KMS-11 (cell line): ENCODE measurements around the gene MYO1E.

Source experiments
- H2AFZ ChIP-seq: fragments of 200-600 bp; sonication (generic); 2 replicates; pipeline ENCODE4 v1.6.1; 2016; ENCODE audit warnings: antibody characterized with exemption, mixed run types, low read depth
- H3K27ac ChIP-seq: fragments of 200-600 bp; sonication (generic); 2 replicates; pipeline ENCODE4 v1.6.1; 2016; ENCODE audit warnings: mild to moderate bottlenecking, mixed run types
- H3K27me3 ChIP-seq: fragments of 200-600 bp; sonication (generic); 2 replicates; pipeline ENCODE4 v1.6.1; 2017; ENCODE audit warnings: mild to moderate bottlenecking, low read depth, mixed run types, moderate library complexity; ENCODE audit not compliant: insufficient read depth
- H3K36me3 ChIP-seq: fragments of 200-600 bp; sonication (generic); 2 replicates; pipeline ENCODE4 v1.6.1; 2017; ENCODE audit warnings: mild to moderate bottlenecking, mixed run types; ENCODE audit not compliant: insufficient read depth
- H3K4me1 ChIP-seq: fragments of 200-600 bp; sonication (generic); 2 replicates; pipeline ENCODE4 v1.6.1; 2016; ENCODE audit warnings: mild to moderate bottlenecking, low read depth, mixed run types; ENCODE audit not compliant: poor library complexity, severe bottlenecking
- H3K4me2 ChIP-seq: fragments of 200-600 bp; sonication (generic); 2 replicates; pipeline ENCODE4 v1.7.0; 2016; ENCODE audit warnings: mild to moderate bottlenecking, mixed run types
- H3K4me3 ChIP-seq: fragments of 200-600 bp; sonication (generic); IDR thresholded peaks from 2 replicates; pipeline ENCODE4 v1.6.1; 2017; ENCODE audit warnings: low read depth, low read length, mixed read lengths; ENCODE audit not compliant: insufficient read depth
- H3K79me2 ChIP-seq: fragments of 200-600 bp; sonication (generic); 2 replicates; pipeline ENCODE4 v1.6.1; 2016; ENCODE audit warnings: low read depth, mixed run types; ENCODE audit not compliant: insufficient read depth
- H3K9ac ChIP-seq: fragments of 200-600 bp; sonication (generic); 2 replicates; pipeline ENCODE4 v1.6.1; 2016; ENCODE audit warnings: mild to moderate bottlenecking, mixed run types
- H4K20me1 ChIP-seq: fragments of 200-600 bp; sonication (generic); 2 replicates; pipeline ENCODE4 v1.6.1; 2016; ENCODE audit warnings: mild to moderate bottlenecking, mixed run types; ENCODE audit not compliant: insufficient read depth
- CTCF ChIP-seq: fragments of 200-600 bp; sonication (generic); conservative IDR thresholded peaks from 2 replicates; pipeline ENCODE4 v1.6.1; 2017; ENCODE audit warnings: low read depth, mild to moderate bottlenecking, antibody characterized with exemption, low read length, moderate library complexity, mixed read lengths

The MYO1E gene

GRCh38 chr15:59298225-59298853 lies 74.3 kb downstream of the MYO1E start:
- no peak for TF ChIP-seq CTCF
- H3K4me3 ChIP-seq = no peak overlapping the region
- peaks cover 4% of the 10 kb centered on the region for H3K4me1 ChIP-seq
- no peak overlapping the region for H3K4me2 ChIP-seq
- no peaks in the 10 kb centered on the region for H4K20me1 ChIP-seq
- H3K27ac ChIP-seq = no peak overlapping the region
- no peaks in the 10 kb centered on the region for H3K27me3 ChIP-seq
- no peaks in the 10 kb centered on the region for H3K79me2 ChIP-seq
- H3K9ac ChIP-seq = no peak overlapping the region
- no peak overlapping the region for H2AFZ ChIP-seq
- no peaks in the 10 kb centered on the region for H3K36me3 ChIP-seq

- Histone ChIP-seq H4K20me1 (no peaks in the 10 kb centered on the region), H3K4me2 (no peak overlapping the region), H3K79me2 (no peaks in the 10 kb centered on the region), H3K27ac (no peak overlapping the region), H3K36me3 (no peaks in the 10 kb centered on the region), H3K9ac (no peak overlapping the region), H3K4me1 (peaks cover 4% of the 10 kb centered on the region), H3K4me3 (no peak overlapping the region), H2AFZ (no peak overlapping the region), H3K27me3 (no peaks in the 10 kb centered on the region)
- TF ChIP-seq CTCF = no peak
Measured at GRCh38 chr15:59296181-59296617, 76.5 kb downstream of the MYO1E start.

GRCh38 chr15:59295261-59296001 lies 77.2 kb downstream of the MYO1E start:
- TF ChIP-seq CTCF = no peak
- Histone ChIP-seq H3K9ac (no peak overlapping the region), H4K20me1 (no peaks in the 10 kb centered on the region), H3K27me3 (no peaks in the 10 kb centered on the region), H2AFZ (no peak overlapping the region), H3K4me3 (no peak overlapping the region), H3K79me2 (no peaks in the 10 kb centered on the region), H3K36me3 (no peaks in the 10 kb centered on the region), H3K4me2 (no peak overlapping the region), H3K27ac (no peak overlapping the region), H3K4me1 (peaks cover 4% of the 10 kb centered on the region)

- no peak overlapping the region for H3K9ac ChIP-seq
- no peaks in the 10 kb centered on the region for H3K79me2 ChIP-seq
- no peak for TF ChIP-seq CTCF
- H2AFZ ChIP-seq = no peak overlapping the region
- no peak overlapping the region for H3K4me2 ChIP-seq
- no peaks in the 10 kb centered on the region for H3K27me3 ChIP-seq
- H3K27ac ChIP-seq = no peak overlapping the region
- no peaks in the 10 kb centered on the region for H3K4me1 ChIP-seq
- no peak overlapping the region for H3K4me3 ChIP-seq
- H4K20me1 ChIP-seq = no peaks in the 10 kb centered on the region
- H3K36me3 ChIP-seq = no peaks in the 10 kb centered on the region
Measured at GRCh38 chr15:59294574-59295260, 78.0 kb downstream of the MYO1E start.
